Thoracic aorta (tissue), 2 donors: ENCODE results near the gene NAA38. TPM values are rescaled to one million over a fixed set of nuclear protein-coding genes. Genes with fewer than 3 reads are reported as not detected.

Experiments
- ATAC-seq: fragments of 150-250 bp; one replicate; pipeline ENCODE4 v1.8.0; 2017; ENCODE audit warnings: low read depth; ENCODE audit not compliant: insufficient number of reproducible peaks, low FRiP score
- DNase-seq: peaks from one replicate; pipeline ENCODE4 v3.0.0-alpha.2; 2020; ENCODE audit warnings: low spot score
- H3K27ac ChIP-seq, 2 donors: fragments of 200-600 bp; sonication (generic); 1 replicate in 1 of 2; 2 replicates in 1 of 2; pipeline ENCODE4 v1.5.1; 2016; ENCODE audit warnings: mild to moderate bottlenecking in 2 of 2, moderate library complexity in 2 of 2
- H3K27me3 ChIP-seq: fragments of 200-600 bp; sonication (generic); replicated peaks from 2 replicates; pipeline ENCODE4 v1.6.0; 2016; ENCODE audit warnings: mild to moderate bottlenecking; ENCODE audit not compliant: insufficient read depth
- H3K36me3 ChIP-seq: fragments of 200-600 bp; sonication (generic); one replicate; pipeline ENCODE4 v1.5.1; 2016
- H3K4me1 ChIP-seq, 2 donors: fragments of 200-600 bp; sonication (generic); 1 replicate in 1 of 2; 2 replicates in 1 of 2; pipeline versions ENCODE4 v1.5.1 to v1.6.0; 2016; ENCODE audit warnings: low read depth in 2 of 2, mild to moderate bottlenecking in 1 of 2; ENCODE audit not compliant: control insufficient read depth in 1 of 2
- H3K4me3 ChIP-seq: fragments of 200-600 bp; sonication (generic); 2 replicates; pipeline ENCODE4 v1.5.1; 2016; ENCODE audit warnings: mild to moderate bottlenecking
- H3K9me3 ChIP-seq: fragments of 200-600 bp; sonication (generic); 2 replicates; pipeline ENCODE4 v1.5.1; 2016
- CTCF ChIP-seq: fragments of 200-600 bp; sonication (generic); IDR thresholded peaks from one replicate; pipeline ENCODE4 v1.5.1; 2019; ENCODE audit warnings: antibody characterized with exemption
- total RNA-seq, 2 donors: library from RNA; depleted of rRNA; stranded (reverse); fragments of >200 nt; gene quantifications; one replicate each; pipeline versions ENCODE4 v1.1.0 to v1.2.3, GENCODE V29; 2016

NAA38 gene
- total RNA-seq, 2 donors from 2014 or later: 49.5 to 62.7 TPM

GRCh38 chr17:7846765-7847661, 10.3 kb downstream of the NAA38 start:
- Histone ChIP-seq H3K36me3 (peaks cover 42% of the 10 kb centered on the region), H3K4me3 (no peak overlapping the region), H3K9me3 (no peaks in the 10 kb centered on the region), H3K27ac (no peak overlapping the region), H3K27me3 (no peaks in the 10 kb centered on the region), H3K4me1 (peaks cover 7 to 16% of the 10 kb centered on the region in 2 donors)
- TF ChIP-seq CTCF: no peak
- ATAC-seq (no peak), DNase-seq (no peak)

- peaks cover 42% of the 10 kb centered on the region for H3K36me3 ChIP-seq
- no peak overlapping the region for H3K27ac ChIP-seq
- no peaks in the 10 kb centered on the region for H3K27me3 ChIP-seq
- H3K4me3 ChIP-seq: no peak overlapping the region
- no peak for ATAC-seq
- DNase-seq: no peak
- H3K9me3 ChIP-seq: no peaks in the 10 kb centered on the region
- peaks cover 8 to 13% of the 10 kb centered on the region in 2 donors for H3K4me1 ChIP-seq
- no peak for TF ChIP-seq CTCF
These were observed 11.2 kb downstream of the NAA38 start for GRCh38 chr17:7846063-7846735.

DNA sequence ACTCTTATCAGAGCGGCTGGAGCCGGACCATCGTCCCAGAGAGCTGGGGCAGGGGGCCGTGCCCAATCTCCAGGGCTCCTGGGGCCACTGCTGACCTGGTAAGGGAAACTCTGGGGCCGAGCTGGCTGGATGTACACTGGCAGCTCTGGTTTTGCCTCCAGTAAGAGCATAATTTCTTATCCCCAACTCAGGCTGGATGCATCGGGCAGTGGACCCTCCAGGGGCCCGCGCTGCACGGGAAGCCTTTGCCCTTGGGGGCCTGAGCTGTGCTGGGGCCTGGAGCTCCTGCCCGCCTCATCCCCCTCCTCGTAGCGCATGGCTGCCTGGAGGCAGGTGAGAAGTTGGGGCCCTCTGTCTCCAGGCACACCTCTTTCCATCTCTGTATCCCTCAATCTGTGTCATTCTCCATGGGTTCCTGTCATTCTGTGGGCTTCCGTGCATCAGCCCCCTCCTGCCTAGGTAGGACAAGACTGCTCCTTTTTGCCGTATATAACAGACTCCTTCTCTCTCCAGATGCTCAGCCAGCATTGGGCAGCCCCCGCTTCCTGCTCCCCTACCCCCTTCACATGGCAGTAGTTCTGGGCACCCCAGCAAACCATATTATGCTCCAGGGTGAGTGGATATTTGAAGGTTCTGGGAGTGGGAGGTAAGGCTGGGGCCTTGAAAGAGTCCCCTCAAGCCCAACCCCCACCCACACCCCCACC, 11.8 kb downstream of the NAA38 start:
- H3K36me3 ChIP-seq: peaks cover 40% of the 10 kb centered on the region
- no peak for TF ChIP-seq CTCF
- no peak for DNase-seq
- H3K9me3 ChIP-seq: no peaks in the 10 kb centered on the region
- peaks cover 11 to 19% of the 10 kb centered on the region in 2 donors for H3K4me1 ChIP-seq
- peak overlapping the region; percentile 86 for H3K4me3 ChIP-seq
- no peak for ATAC-seq
- peak overlapping the region; percentile 85 to 98 for H3K27ac ChIP-seq
- no peaks in the 10 kb centered on the region for H3K27me3 ChIP-seq

- Histone ChIP-seq H3K4me3 (peak overlapping the region; percentile 86), H3K36me3 (peaks cover 31% of the 10 kb centered on the region), H3K9me3 (no peaks in the 10 kb centered on the region), H3K27ac (peak overlapping the region; percentile 98 to 99), H3K4me1 (peaks cover 11 to 20% of the 10 kb centered on the region in 2 donors), H3K27me3 (no peaks in the 10 kb centered on the region)
- peak; percentile 74 for ATAC-seq
- DNase-seq: peak; percentile 85
- TF ChIP-seq CTCF: no peak
These were observed 12.8 kb downstream of the NAA38 start for GRCh38 chr17:7844292-7845154.
